Neural cell (in vitro differentiated cells): ENCODE measurements around the gene LGALSL. TPM values are rescaled to one million over a fixed set of nuclear protein-coding genes. Genes with fewer than 3 reads are reported as not detected.

Source experiments
- H2AFZ ChIP-seq: fragments of 200-600, 300-800 bp; sonication (generic), shearing (Covaris generic); 2 replicates; pipeline ENCODE4 v1.6.0; 2014; ENCODE audit warnings: low read depth, mild to moderate bottlenecking, antibody characterized with exemption, low read length, moderate library complexity
- H3F3A ChIP-seq: fragments of 200-600 bp; shearing (Covaris generic); 2 replicates; pipeline ENCODE4 v1.6.1; 2016; ENCODE audit warnings: mild to moderate bottlenecking, moderate library complexity, mixed read lengths, antibody characterized with exemption, low read length; ENCODE audit not compliant: insufficient read depth, poor library complexity, severe bottlenecking
- H3K27ac ChIP-seq: fragments of 200-600, 300-800 bp; sonication (generic), shearing (Covaris generic); 2 replicates; pipeline ENCODE4 v1.5.1; 2014; ENCODE audit warnings: mild to moderate bottlenecking, low read length, moderate library complexity
- H3K27me3 ChIP-seq: fragments of 300-800, 200-600 bp; sonication (generic), shearing (Covaris generic); 2 replicates; pipeline ENCODE4 v1.6.0; 2014; ENCODE audit warnings: mild to moderate bottlenecking, low read depth, low read length, moderate library complexity; ENCODE audit not compliant: insufficient read depth
- H3K36me3 ChIP-seq: fragments of 300-800, 200-600 bp; sonication (generic), shearing (Covaris generic); 2 replicates; pipeline ENCODE4 v1.5.1; 2014; ENCODE audit warnings: mild to moderate bottlenecking, antibody characterized with exemption, low read length, moderate library complexity; ENCODE audit not compliant: insufficient read depth
- H3K4me2 ChIP-seq: fragments of 300-800, 200-600 bp; sonication (generic), shearing (Covaris generic); 2 replicates; pipeline ENCODE4 v1.6.0; 2014; ENCODE audit warnings: mild to moderate bottlenecking, low read length
- H3K4me3 ChIP-seq: fragments of 300-800, 200-600 bp; sonication (generic), shearing (Covaris generic); 2 replicates; pipeline ENCODE4 v1.5.1; 2014; ENCODE audit warnings: mild to moderate bottlenecking, low read length, moderate library complexity
- H3K79me2 ChIP-seq: fragments of 200-600 bp; shearing (Covaris generic); replicated peaks from 2 replicates; pipeline ENCODE4 v1.6.0; 2014; ENCODE audit warnings: mild to moderate bottlenecking, low read length, moderate library complexity; ENCODE audit not compliant: insufficient read depth
- H3K9ac ChIP-seq: fragments of 300-800, 200-600 bp; sonication (generic), shearing (Covaris generic); 2 replicates; pipeline ENCODE4 v1.6.1; 2016; ENCODE audit warnings: mild to moderate bottlenecking, low read length, mixed read lengths
- H3K9me2 ChIP-seq: fragments of 200-600 bp; shearing (Covaris generic); 2 replicates; pipeline ENCODE4 v1.6.1; 2016; ENCODE audit warnings: mild to moderate bottlenecking, low read length, mixed read lengths; ENCODE audit not compliant: insufficient read depth
- H3K9me3 ChIP-seq: fragments of 200-600, 300-800 bp; sonication (generic), shearing (Covaris generic); 2 replicates; pipeline ENCODE4 v1.6.1; 2016; ENCODE audit warnings: mild to moderate bottlenecking, mixed run types, low read length, moderate library complexity, mixed read lengths
- H4K20me1 ChIP-seq: fragments of 200-600 bp; shearing (Covaris generic); 2 replicates; pipeline ENCODE4 v1.6.1; 2016; ENCODE audit warnings: mild to moderate bottlenecking, mixed run types; ENCODE audit not compliant: insufficient read depth
- CTCF ChIP-seq: fragments of 450-650 bp; IDR thresholded peaks from 2 replicates; pipeline ENCODE4 v1.5.1; 2014; ENCODE audit warnings: antibody characterized with exemption, mild to moderate bottlenecking, moderate library complexity; ENCODE audit not compliant: poor library complexity, severe bottlenecking
- EP300 ChIP-seq: fragments of 450-650 bp; conservative IDR thresholded peaks from 2 replicates; pipeline ENCODE4 v1.6.1; 2014; ENCODE audit warnings: antibody characterized with exemption, mild to moderate bottlenecking, moderate library complexity; ENCODE audit not compliant: poor library complexity, severe bottlenecking
- EZH2 ChIP-seq: fragments of 200-600, 300-800 bp; shearing (Covaris generic), sonication (generic); IDR thresholded peaks from 2 replicates; pipeline ENCODE4 v1.6.1; 2014; ENCODE audit warnings: antibody characterized with exemption, low read length, borderline replicate concordance, mild to moderate bottlenecking; ENCODE audit not compliant: insufficient read depth, poor library complexity, severe bottlenecking
- MXI1 ChIP-seq: fragments of 450-650 bp; conservative IDR thresholded peaks from 2 replicates; pipeline ENCODE4 v1.6.1; 2014; ENCODE audit warnings: antibody characterized with exemption, mild to moderate bottlenecking; ENCODE audit not compliant: poor library complexity, severe bottlenecking
- POLR2AphosphoS5 ChIP-seq: IDR thresholded peaks from 2 replicates; pipeline ENCODE4 v1.6.1; 2012
- RAD21 ChIP-seq: fragments of 450-650 bp; conservative IDR thresholded peaks from 2 replicates; pipeline ENCODE4 v1.6.1; 2014; ENCODE audit warnings: antibody characterized with exemption, mild to moderate bottlenecking, moderate library complexity
- REST ChIP-seq: IDR thresholded peaks from 2 replicates; pipeline ENCODE4 v1.6.1; 2012; ENCODE audit warnings: borderline replicate concordance
- SMC3 ChIP-seq: fragments of 450-650 bp; conservative IDR thresholded peaks from 2 replicates; pipeline ENCODE4 v1.6.1; 2014; ENCODE audit warnings: antibody characterized with exemption, mild to moderate bottlenecking, moderate library complexity; ENCODE audit not compliant: poor library complexity
- TAF1 ChIP-seq: IDR thresholded peaks from 2 replicates; pipeline ENCODE4 v1.6.1; 2012; ENCODE audit warnings: low read depth
- polyA plus RNA-seq: library from polyadenylated mRNA; depleted of rRNA; stranded (reverse); fragments of >200 nt; gene quantifications from 2 replicates; pipeline ENCODE4 v1.2.3, GENCODE V29; 2014

The LGALSL gene
- polyA plus RNA-seq, 1 donor from 2014 or later: 43.6 TPM

GRCh38 chr2:64462940-64463700 lies 9.2 kb downstream of the LGALSL start:
- Histone ChIP-seq H3F3A (no peaks in the 10 kb centered on the region), H3K27me3 (no peaks in the 10 kb centered on the region), H3K4me2 (no peak overlapping the region), H4K20me1 (no peaks in the 10 kb centered on the region), H2AFZ (no peak overlapping the region), H3K9ac (no peak overlapping the region), H3K9me2 (no peaks in the 10 kb centered on the region), H3K27ac (no peak overlapping the region), H3K79me2 (no peaks in the 10 kb centered on the region), H3K9me3 (no peaks in the 10 kb centered on the region), H3K4me3 (no peak overlapping the region), H3K36me3 (peaks cover 9% of the 10 kb centered on the region)
- TF ChIP-seq TAF1 (no peak), RAD21 (no peak), SMC3 (no peak), POLR2AphosphoS5 (no peak), EP300 (no peak), REST (no peak), EZH2 (no peak), CTCF (no peak), MXI1 (no peak)

GRCh38 chr2:64463781-64464180 lies 9.8 kb downstream of the LGALSL start:
- Histone ChIP-seq H4K20me1 (no peaks in the 10 kb centered on the region), H2AFZ (no peak overlapping the region), H3K27ac (no peak overlapping the region), H3K4me2 (no peak overlapping the region), H3F3A (no peaks in the 10 kb centered on the region), H3K9me2 (no peaks in the 10 kb centered on the region), H3K4me3 (no peak overlapping the region), H3K79me2 (no peaks in the 10 kb centered on the region), H3K27me3 (no peaks in the 10 kb centered on the region), H3K9ac (no peak overlapping the region), H3K9me3 (no peaks in the 10 kb centered on the region), H3K36me3 (peaks cover 9% of the 10 kb centered on the region)
- TF ChIP-seq EP300 (no peak), POLR2AphosphoS5 (no peak), SMC3 (no peak), REST (no peak), TAF1 (no peak), MXI1 (no peak), CTCF (no peak), EZH2 (no peak), RAD21 (no peak)
